GM12872 (cell line): ENCODE measurements around the gene NUP88.

Experiments
- CTCF ChIP-seq: IDR thresholded peaks from 3 replicates; pipeline ENCODE4 v1.5.1; 2011; ENCODE audit warnings: low read depth, mild to moderate bottlenecking, low read length, moderate library complexity; ENCODE audit not compliant: insufficient read depth

The NUP88 gene

GRCh38 chr17:5381542-5381941 lies 37.9 kb downstream of the NUP88 start:
- no peak for TF ChIP-seq CTCF

- TF ChIP-seq CTCF: no peak
These were observed 38.8 kb downstream of the NUP88 start for GRCh38 chr17:5380491-5381135.

- TF ChIP-seq CTCF: no peak
These were observed 39.9 kb downstream of the NUP88 start for GRCh38 chr17:5379351-5380107.

GRCh38 chr17:5378566-5379207 lies 40.8 kb downstream of the NUP88 start:
- no peak for TF ChIP-seq CTCF

- TF ChIP-seq CTCF: no peak
These were observed 46.4 kb downstream of the NUP88 start for GRCh38 chr17:5373112-5373511.

- TF ChIP-seq CTCF: no peak
These were observed 49.1 kb downstream of the NUP88 start for GRCh38 chr17:5370411-5370810.

- no peak for TF ChIP-seq CTCF
These were observed 53.6 kb downstream of the NUP88 start for GRCh38 chr17:5365831-5366230.
